Panc1 (cell line): Measurements from ENCODE around the gene C9orf43. TPM values are rescaled to one million over a fixed set of nuclear protein-coding genes. Genes with fewer than 3 reads are reported as not detected.

Experiments used
- ATAC-seq: fragments of 200-7000 bp; cut with Tn5 transposase; 2 replicates; pipeline ENCODE4 v1.9.1; 2020; ENCODE audit warnings: mild to moderate bottlenecking, moderate library complexity
- BruUV-seq: library from RNA; stranded (reverse); fragments of 400-500 nt; replicated peaks from 2 replicates; lab custom pipeline; 2021; lab: Mats Ljungman, UMichigan
- CTCF ChIA-PET: fragments of 300-600 bp; sonication (Branson Sonifier 250); formaldehyde crosslinking; loops from one replicate; lab custom pipeline; 2022; ENCODE audit warnings: antibody characterized with exemption; lab: Charles Lee
- POLR2A ChIA-PET: fragments of 300-600 bp; sonication (Branson Sonifier 250); formaldehyde crosslinking; loops from one replicate; lab custom pipeline; 2022; ENCODE audit warnings: antibody characterized with exemption; lab: Charles Lee
- DNase-seq: peaks from one replicate; pipeline ENCODE4 v3.0.0-alpha.2; 2010; ENCODE audit warnings: low read depth, low spot score
- H3K27ac ChIP-seq: 2 replicates; pipeline ENCODE4 v1.5.1; 2011; ENCODE audit warnings: mild to moderate bottlenecking, low read length, inconsistent platforms
- H3K27me3 ChIP-seq: fragments of 200-500 bp; sonication (Bioruptor generic); 2 replicates; pipeline ENCODE4 v1.6.0; 2014; ENCODE audit warnings: low read length, inconsistent platforms; ENCODE audit not compliant: control insufficient read depth, insufficient read depth
- H3K36me3 ChIP-seq: fragments of 200-500 bp; sonication (Bioruptor generic); 2 replicates; pipeline ENCODE4 v1.5.1; 2014; ENCODE audit warnings: inconsistent platforms, mild to moderate bottlenecking, low read length, moderate library complexity; ENCODE audit not compliant: control insufficient read depth, insufficient read depth
- H3K4me1 ChIP-seq: 2 replicates; pipeline ENCODE4 v1.5.1; 2011; ENCODE audit warnings: inconsistent platforms, mild to moderate bottlenecking, low read length, moderate library complexity; ENCODE audit not compliant: control insufficient read depth, insufficient read depth
- H3K4me3 ChIP-seq, 2 experiments: 2 replicates each; pipeline ENCODE4 v1.5.1; 2011 to 2012; ENCODE audit warnings: low read depth in 2 of 2, low read length in 2 of 2, mild to moderate bottlenecking in 2 of 2, inconsistent platforms in 1 of 2, moderate library complexity in 1 of 2
- H3K9me3 ChIP-seq: fragments of 200-500 bp; sonication (Bioruptor generic); 2 replicates; pipeline ENCODE4 v1.5.1; 2014; ENCODE audit warnings: low read depth, mild to moderate bottlenecking, inconsistent platforms, low read length, moderate library complexity; ENCODE audit not compliant: control insufficient read depth, insufficient read depth
- CTCF ChIP-seq: fragments of 450-650 bp; IDR thresholded peaks from 2 replicates; pipeline ENCODE4 v1.5.1; 2017; ENCODE audit warnings: mild to moderate bottlenecking
- POLR2AphosphoS5 ChIP-seq: IDR thresholded peaks from 2 replicates; pipeline ENCODE4 v1.6.1; 2012; ENCODE audit warnings: mild to moderate bottlenecking, low read depth, low read length, moderate library complexity
- REST ChIP-seq, 2 experiments: IDR thresholded peaks; 2 replicates each; pipeline ENCODE4 v1.6.1; 2011 to 2012; ENCODE audit warnings: low read depth in 2 of 2, control low read depth in 1 of 2, low read length in 1 of 2, mild to moderate bottlenecking in 1 of 2, moderate library complexity in 1 of 2; ENCODE audit not compliant: insufficient read depth in 1 of 2
- SIN3A ChIP-seq: IDR thresholded peaks from 2 replicates; pipeline ENCODE4 v1.6.1; 2012; ENCODE audit warnings: low read depth, mild to moderate bottlenecking, low read length, moderate library complexity, borderline replicate concordance; ENCODE audit not compliant: insufficient read depth
- TCF7L2 ChIP-seq: IDR thresholded peaks from 2 replicates; pipeline ENCODE4 v1.6.1; 2011; ENCODE audit warnings: mild to moderate bottlenecking, low read depth, low read length, inconsistent platforms
- in situ Hi-C: cut with HindIII; loops from 2 replicates; pipeline ENCODE4 v1.10.0; 2016; ENCODE audit warnings: low sequenced_read_pairs, low pct_unique_long_range_greater_than_20kb
- intact Hi-C: fragments of 100-400 bp; cut with micrococcal nuclease; formaldehyde crosslinking; loops from one replicate; pipeline ENCODE4 v1.10.0; 2022; ENCODE audit not compliant: unreplicated experiment
- total RNA-seq: library from RNA; stranded (reverse); gene quantifications from one replicate; pipeline ENCODE4 v1.2.1, GENCODE V29; 2021; ENCODE audit not compliant: unreplicated experiment

Gene C9orf43
- total RNA-seq, 1 experiment from 2014 or later, result 1.2 TPM

GRCh38 chr9:113454914-113455761, 44.6 kb downstream of the C9orf43 start:
- POLR2A ChIA-PET, result no interaction called here

GRCh38 chr9:113456235-113456634, 45.7 kb downstream of the C9orf43 start:
- H3K36me3 ChIP-seq, result no peaks in the 10 kb centered on the region
- intact Hi-C loops, result no loop called here
- no TSS peak for BruUV-seq
- no peak overlapping the region for H3K4me3 ChIP-seq
- POLR2A ChIA-PET, result no interaction called here
- no peaks in the 10 kb centered on the region for H3K27me3 ChIP-seq
- no peak for DNase-seq
- no peak for ATAC-seq
- H3K9me3 ChIP-seq, result no peaks in the 10 kb centered on the region
- H3K27ac ChIP-seq, result no peak overlapping the region
- H3K4me1 ChIP-seq, result no peaks in the 10 kb centered on the region
- in situ Hi-C loops, result no loop called here
- CTCF ChIA-PET, result interaction anchor here (0.7 kb wide), 1 partner anchor 135 kb away, joined by 3 read pairs; no protein-coding TSS in a partner anchor
- no peak for TF ChIP-seq SIN3A
- TF ChIP-seq POLR2AphosphoS5, result no peak
- TF ChIP-seq TCF7L2, result no peak
- no peak for TF ChIP-seq REST (IDR thresholded peaks at IDR 0.05; ENCODE audit: insufficient read depth in 1 of 2, low read depth in 2 of 2, low read length in 1 of 2)

More at GRCh38 chr9:113454914-113455761, 44.6 kb downstream of the C9orf43 start:
- Histone ChIP-seq H3K36me3 (no peaks in the 10 kb centered on the region), H3K27me3 (no peaks in the 10 kb centered on the region), H3K9me3 (no peaks in the 10 kb centered on the region), H3K4me3 (no peak overlapping the region), H3K27ac (peak overlapping the region; percentile 49; the same call in 1 of the 2 replicates), H3K4me1 (no peaks in the 10 kb centered on the region)
- intact Hi-C loops, result no loop called here
- in situ Hi-C loops, result no loop called here
- ATAC-seq (no peak), DNase-seq (no peak)
- BruUV-seq, result no TSS peak
- CTCF ChIA-PET, result interaction anchor here (0.7 kb wide), 1 partner anchor 136 kb away, joined by 3 read pairs; no protein-coding TSS in a partner anchor
- no peak for TF ChIP-seq REST (IDR thresholded peaks at IDR 0.05; ENCODE audit: insufficient read depth in 1 of 2, low read depth in 2 of 2, low read length in 1 of 2)
- no peak for TF ChIP-seq POLR2AphosphoS5
- no peak for TF ChIP-seq CTCF
- TF ChIP-seq TCF7L2, result no peak
- no peak for TF ChIP-seq SIN3A
